GM12878 (cell line): ENCODE results near the gene GTF2H1.

Experiments used
- CHD2 ChIP-seq: IDR thresholded peaks from 2 replicates; pipeline ENCODE4 v1.6.1; 2011; ENCODE audit warnings: low read depth, low read length, improper control_type of control experiment, borderline replicate concordance
- CTCF ChIP-seq, 3 experiments: IDR thresholded peaks in 2 of 3; conservative IDR thresholded peaks in 1 of 3; 2 replicates each; pipeline ENCODE4 v1.5.1; 2011; ENCODE audit warnings: low read depth in 3 of 3, low read length in 3 of 3, mild to moderate bottlenecking in 3 of 3, control low read depth in 2 of 3, moderate library complexity in 2 of 3, inconsistent platforms in 1 of 3, mixed read lengths in 1 of 3; ENCODE audit not compliant: control insufficient read depth in 2 of 3, insufficient read depth in 1 of 3; ENCODE audit errors: extremely low read depth in 1 of 3
- EGR1 ChIP-seq, 2 experiments: IDR thresholded peaks; 1 replicate in 1 of 2; 2 replicates in 1 of 2; pipeline ENCODE4 v1.6.1; 2011 to 2012; ENCODE audit warnings: low read depth in 2 of 2, low read length in 2 of 2, borderline replicate concordance in 1 of 2, mild to moderate bottlenecking in 1 of 2, moderate library complexity in 1 of 2
- EZH2 ChIP-seq: IDR thresholded peaks from 2 replicates; pipeline ENCODE4 v1.6.1; 2012; ENCODE audit warnings: low read depth, mild to moderate bottlenecking, control low read depth, inconsistent platforms, low read length, borderline replicate concordance; ENCODE audit not compliant: control insufficient read depth
- MEF2B ChIP-seq: fragments of 450-650 bp; IDR thresholded peaks from 2 replicates; pipeline ENCODE4 v1.6.1; 2018; ENCODE audit warnings: mild to moderate bottlenecking, moderate library complexity; ENCODE audit not compliant: partially characterized antibody, poor library complexity, severe bottlenecking
- SRF ChIP-seq, 2 experiments: IDR thresholded peaks; 2 replicates each; pipeline ENCODE4 v1.6.1; 2011; ENCODE audit warnings: low read depth in 2 of 2, low read length in 2 of 2, mild to moderate bottlenecking in 1 of 2, moderate library complexity in 1 of 2
- TAF1 ChIP-seq: IDR thresholded peaks from 2 replicates; pipeline ENCODE4 v1.6.1; 2011; ENCODE audit warnings: mild to moderate bottlenecking, low read depth, low read length, borderline replicate concordance
- USF1 ChIP-seq: IDR thresholded peaks from 2 replicates; pipeline ENCODE4 v1.6.1; 2011; ENCODE audit warnings: borderline replicate concordance, low read depth, mild to moderate bottlenecking, moderate library complexity, mixed read lengths, low read length; ENCODE audit not compliant: insufficient read depth; ENCODE audit errors: extremely low read length
- USF2 ChIP-seq: IDR thresholded peaks from 2 replicates; pipeline ENCODE4 v1.6.1; 2011; ENCODE audit warnings: low read depth, low read length, improper control_type of control experiment, borderline replicate concordance
- ZNF217 ChIP-seq: fragments of 450-650 bp; IDR thresholded peaks from 2 replicates; pipeline ENCODE4 v1.6.1; 2017; ENCODE audit warnings: antibody characterized with exemption, mild to moderate bottlenecking
- TF ChIP-seq, protein P1 (sequence below): IDR thresholded peaks from 2 replicates; pipeline ENCODE4 v1.6.1; 2012; ENCODE audit warnings: mild to moderate bottlenecking, low read depth, low read length

DNA sequence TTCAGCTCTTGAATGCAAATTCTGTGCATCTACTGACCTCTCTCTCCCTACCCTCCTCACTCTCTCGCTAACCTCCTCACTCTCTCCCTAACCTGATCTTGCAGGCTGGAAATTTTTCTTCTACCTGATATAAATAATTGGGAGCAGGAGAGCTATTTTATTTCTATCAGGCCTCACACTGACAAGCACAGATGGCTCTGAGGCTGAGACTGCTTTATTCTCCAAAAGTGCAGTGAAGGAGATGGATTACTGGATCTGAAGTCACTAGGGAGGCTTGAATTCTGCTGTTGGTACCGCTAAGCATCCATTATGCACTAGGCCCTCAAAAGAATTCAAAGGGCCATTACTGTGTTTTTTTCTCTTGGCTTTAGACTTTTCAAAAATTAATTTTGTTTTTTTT is 52.6 kb downstream of the GTF2H1 start:
- TF ChIP-seq CTCF (IDR thresholded peaks at IDR 0.05 in 2 of 3, conservative IDR thresholded peaks at IDR 0.05 in 1 of 3; ENCODE audit: control insufficient read depth in 2 of 3, extremely low read depth in 1 of 3, insufficient read depth in 1 of 3, low read depth in 3 of 3, low read length in 3 of 3) (no peak), EZH2 (no peak), USF2 (no peak), MEF2B (no peak), CHD2 (no peak), USF1 (no peak), TAF1 (no peak), EGR1 (IDR thresholded peaks at IDR 0.05; ENCODE audit: borderline replicate concordance in 1 of 2, low read depth in 2 of 2, low read length in 2 of 2) (no peak), SRF (IDR thresholded peaks at IDR 0.05; ENCODE audit: low read depth in 2 of 2, low read length in 2 of 2) (no peak), ZNF217 (no peak)
- TF ChIP-seq, protein P1, sequence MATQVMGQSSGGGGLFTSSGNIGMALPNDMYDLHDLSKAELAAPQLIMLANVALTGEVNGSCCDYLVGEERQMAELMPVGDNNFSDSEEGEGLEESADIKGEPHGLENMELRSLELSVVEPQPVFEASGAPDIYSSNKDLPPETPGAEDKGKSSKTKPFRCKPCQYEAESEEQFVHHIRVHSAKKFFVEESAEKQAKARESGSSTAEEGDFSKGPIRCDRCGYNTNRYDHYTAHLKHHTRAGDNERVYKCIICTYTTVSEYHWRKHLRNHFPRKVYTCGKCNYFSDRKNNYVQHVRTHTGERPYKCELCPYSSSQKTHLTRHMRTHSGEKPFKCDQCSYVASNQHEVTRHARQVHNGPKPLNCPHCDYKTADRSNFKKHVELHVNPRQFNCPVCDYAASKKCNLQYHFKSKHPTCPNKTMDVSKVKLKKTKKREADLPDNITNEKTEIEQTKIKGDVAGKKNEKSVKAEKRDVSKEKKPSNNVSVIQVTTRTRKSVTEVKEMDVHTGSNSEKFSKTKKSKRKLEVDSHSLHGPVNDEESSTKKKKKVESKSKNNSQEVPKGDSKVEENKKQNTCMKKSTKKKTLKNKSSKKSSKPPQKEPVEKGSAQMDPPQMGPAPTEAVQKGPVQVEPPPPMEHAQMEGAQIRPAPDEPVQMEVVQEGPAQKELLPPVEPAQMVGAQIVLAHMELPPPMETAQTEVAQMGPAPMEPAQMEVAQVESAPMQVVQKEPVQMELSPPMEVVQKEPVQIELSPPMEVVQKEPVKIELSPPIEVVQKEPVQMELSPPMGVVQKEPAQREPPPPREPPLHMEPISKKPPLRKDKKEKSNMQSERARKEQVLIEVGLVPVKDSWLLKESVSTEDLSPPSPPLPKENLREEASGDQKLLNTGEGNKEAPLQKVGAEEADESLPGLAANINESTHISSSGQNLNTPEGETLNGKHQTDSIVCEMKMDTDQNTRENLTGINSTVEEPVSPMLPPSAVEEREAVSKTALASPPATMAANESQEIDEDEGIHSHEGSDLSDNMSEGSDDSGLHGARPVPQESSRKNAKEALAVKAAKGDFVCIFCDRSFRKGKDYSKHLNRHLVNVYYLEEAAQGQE, result no peak
